HG02870 (cell line): ENCODE data around the gene SMG6.
A peak's percentile ranks its signal among the peaks of the same experiment; 100 is the strongest.
"Not testable (repeated sequence)": the region's sequence is repeated elsewhere in the genome, so short reads cannot be mapped to it uniquely, and the experiment has no call there.

Experiments used
- ATAC-seq: cut with Tn5 transposase; IDR thresholded peaks from one replicate; pipeline ENCODE4 v1.9.1; 2021; ENCODE audit warnings: mild to moderate bottlenecking, moderate library complexity; ENCODE audit not compliant: unreplicated experiment

The SMG6 gene

GRCh38 chr17:2303204-2304188 is at the start of gene SMG6, which contains the start of gene SRR:
Gene SMG6 (minus strand): TSS chr17:2303785. CDS start chr17:2303720, 65 bp downstream.
Gene SRR (plus strand): TSS chr17:2303950. CDS start chr17:2315561, 11,611 bp downstream.
- peak; percentile 73 for ATAC-seq

- ATAC-seq: no peak
Measured at GRCh38 chr17:2351269-2351668, 47.7 kb upstream of the SMG6 start.

GRCh38 chr17:2347805-2348685 is 44.5 kb upstream of the SMG6 start:
- ATAC-seq: no peak

GRCh38 chr17:2346475-2346874 is 42.9 kb upstream of the SMG6 start:
- ATAC-seq: no peak

GRCh38 chr17:2344528-2344927 is 40.9 kb upstream of the SMG6 start:
- no peak for ATAC-seq

GRCh38 chr17:2343421-2343820 is 39.8 kb upstream of the SMG6 start:
- no peak for ATAC-seq

- no peak for ATAC-seq
Measured at GRCh38 chr17:2338315-2338657, 34.7 kb upstream of the SMG6 start.

GRCh38 chr17:2337544-2338314 is 34.1 kb upstream of the SMG6 start:
- no peak for ATAC-seq

- ATAC-seq: peak; percentile 12
Measured at GRCh38 chr17:2336852-2337543, 33.4 kb upstream of the SMG6 start, which contains the start of gene SGSM2. Gene SGSM2 (plus strand): TSS chr17:2337501. CDS start chr17:2337689, 188 bp downstream.

- peak; percentile 85 for ATAC-seq
Measured at GRCh38 chr17:2336215-2336851, 32.7 kb upstream of the SMG6 start, which contains the start of gene TSR1. Gene TSR1 (minus strand): TSS chr17:2336457. CDS start chr17:2336427, 30 bp downstream.

GRCh38 chr17:2335726-2336214 is 32.2 kb upstream of the SMG6 start:
- no peak for ATAC-seq

- ATAC-seq: no peak
Measured at GRCh38 chr17:2331303-2331702, 27.7 kb upstream of the SMG6 start.

GRCh38 chr17:2323629-2324314 is 20.2 kb upstream of the SMG6 start:
- ATAC-seq: no peak

- no peak for ATAC-seq
Measured at GRCh38 chr17:2321399-2321798, 17.8 kb upstream of the SMG6 start.

- no peak for ATAC-seq
Measured at GRCh38 chr17:2319051-2319450, 15.5 kb upstream of the SMG6 start.

GRCh38 chr17:2317796-2318195 is 14.2 kb upstream of the SMG6 start:
- ATAC-seq: no peak

- ATAC-seq: not testable (repeated sequence)
Measured at GRCh38 chr17:2316916-2317205, 13.3 kb upstream of the SMG6 start.

- no peak for ATAC-seq
Measured at GRCh38 chr17:2312736-2313135, 9.2 kb upstream of the SMG6 start.
